Esophagus muscularis mucosa (tissue), 4 donors: ENCODE measurements around the gene SSR1. TPM values are rescaled to one million over a fixed set of nuclear protein-coding genes. Genes with fewer than 3 reads are reported as not detected.

Source experiments
- DNase-seq: peaks from one replicate; pipeline ENCODE4 v3.0.0-alpha.2; 2017; ENCODE audit errors: extremely low spot score
- H3K27ac ChIP-seq, 4 donors: fragments of 200-600 bp; sonication (generic); replicated peaks in 1 of 4; 1 replicate in 3 of 4; 2 replicates in 1 of 4; pipeline ENCODE4 v1.5.1; 2016 to 2019; ENCODE audit warnings: mild to moderate bottlenecking in 1 of 4
- H3K27me3 ChIP-seq, 4 donors: fragments of 200-600 bp; sonication (generic); one replicate each; pipeline versions ENCODE4 v1.5.1 to v1.6.0; 2016 to 2019
- H3K36me3 ChIP-seq, 4 donors: fragments of 200-600 bp; sonication (generic); one replicate each; pipeline ENCODE4 v1.5.1; 2016 to 2019
- H3K4me1 ChIP-seq, 4 donors: fragments of 200-600 bp; sonication (generic); one replicate each; pipeline ENCODE4 v1.5.1; 2016 to 2019
- H3K4me3 ChIP-seq, 4 donors: fragments of 200-600 bp; sonication (generic); 1 replicate in 2 of 4; 2 replicates in 2 of 4; pipeline ENCODE4 v1.5.1; 2016 to 2019; ENCODE audit warnings: mild to moderate bottlenecking in 4 of 4, moderate library complexity in 1 of 4
- H3K9me3 ChIP-seq, 4 donors: fragments of 200-600 bp; sonication (generic); 1 replicate in 3 of 4; 2 replicates in 1 of 4; pipeline ENCODE4 v1.5.1; 2016 to 2019
- CTCF ChIP-seq, 3 experiments: fragments of 200-600 bp in 2 of 3; fragments of 450-650 bp in 1 of 3; sonication (generic) in 2 of 3; IDR thresholded peaks; one replicate each; pipeline ENCODE4 v1.5.1; 2017 to 2019; ENCODE audit warnings: antibody characterized with exemption in 3 of 3, mild to moderate bottlenecking in 2 of 3, moderate library complexity in 1 of 3
- EP300 ChIP-seq: sonication (generic); formaldehyde crosslinking; IDR thresholded peaks from one replicate; pipeline ENCODE4 v1.6.1; 2017; ENCODE audit warnings: antibody characterized with exemption
- POLR2A ChIP-seq: fragments of 450-650 bp; IDR thresholded peaks from one replicate; pipeline ENCODE4 v1.6.1; 2017; ENCODE audit warnings: antibody characterized with exemption, moderate library complexity, mild to moderate bottlenecking, low read depth
- POLR2AphosphoS5 ChIP-seq, 2 donors: sonication (generic); formaldehyde crosslinking; IDR thresholded peaks; one replicate each; pipeline ENCODE4 v1.6.1; 2017; ENCODE audit warnings: antibody characterized with exemption in 2 of 2
- WGBS: methylation state at CpG from one replicate; pipeline ENCODE4 v1.1.5; 2018; 5-methylcytosine and 5-hydroxymethylcytosine counted together
- intact Hi-C: fragments of 100-400 bp; cut with DNase I; formaldehyde crosslinking; loops from one replicate; pipeline ENCODE4 v1.15.1; 2023
- total RNA-seq, 4 donors: library from RNA; depleted of rRNA; stranded (reverse); fragments of >200 nt; gene quantifications; one replicate each; pipeline versions ENCODE4 v1.1.0 to v1.2.1, GENCODE V29; 2016

SSR1 gene
- total RNA-seq, 4 donors from 2014 or later: 29.5 to 41.3 (median 34.2) TPM

- no peak for DNase-seq
- Histone ChIP-seq H3K27ac (no peak overlapping the region), H3K36me3 (peaks cover 26 to 99% (median 80%) of the 10 kb centered on the region in 4 donors), H3K9me3 (no peaks in the 10 kb centered on the region), H3K4me1 (no peaks in the 10 kb centered on the region), H3K27me3 (no peaks in the 10 kb centered on the region), H3K4me3 (no peak overlapping the region)
- TF ChIP-seq POLR2A: no peak
- no peak for TF ChIP-seq EP300
- TF ChIP-seq CTCF (IDR thresholded peaks at IDR 0.05): no peak
- TF ChIP-seq POLR2AphosphoS5 (IDR thresholded peaks at IDR 0.05): no peak
- WGBS: 94% methylated on average over 3 of the region's 3 CpGs
- intact Hi-C loops: no loop called here
Observed at GRCh38 chr6:7295916-7296315, 17.1 kb downstream of the SSR1 start.

GRCh38 chr6:7292596-7293255 is 20.3 kb downstream of the SSR1 start:
- Histone ChIP-seq H3K9me3 (no peaks in the 10 kb centered on the region), H3K4me1 (no peaks in the 10 kb centered on the region), H3K27ac (no peak overlapping the region), H3K4me3 (no peak overlapping the region), H3K27me3 (no peaks in the 10 kb centered on the region), H3K36me3 (peaks cover 22 to 98% (median 76%) of the 10 kb centered on the region in 4 donors)
- 92% methylated on average over 6 of the region's 6 CpGs for WGBS
- TF ChIP-seq EP300: no peak
- TF ChIP-seq CTCF (IDR thresholded peaks at IDR 0.05): no peak
- no peak for TF ChIP-seq POLR2A
- TF ChIP-seq POLR2AphosphoS5 (IDR thresholded peaks at IDR 0.05): no peak
- no peak for DNase-seq
- intact Hi-C loops: no loop called here

- Histone ChIP-seq H3K27me3 (no peaks in the 10 kb centered on the region), H3K4me1 (no peaks in the 10 kb centered on the region), H3K27ac (no peak overlapping the region), H3K36me3 (peaks cover 30 to 96% (median 68%) of the 10 kb centered on the region in 4 donors), H3K4me3 (no peak overlapping the region), H3K9me3 (no peaks in the 10 kb centered on the region)
- intact Hi-C loops: no loop called here
- 94% methylated on average over 1 of the region's 1 CpG for WGBS
- TF ChIP-seq POLR2A (no peak), POLR2AphosphoS5 (IDR thresholded peaks at IDR 0.05) (no peak), EP300 (no peak), CTCF (IDR thresholded peaks at IDR 0.05) (no peak)
- DNase-seq: no peak
Observed at GRCh38 chr6:7290079-7290478, 22.9 kb downstream of the SSR1 start.

GRCh38 chr6:7285416-7285815 is 27.6 kb downstream of the SSR1 start:
- intact Hi-C loops: loop anchor here (10.0 kb wide), 1 partner anchor 109 kb away; no protein-coding TSS in a partner anchor
- Histone ChIP-seq H3K36me3 (peaks cover 19 to 69% (median 40%) of the 10 kb centered on the region in 4 donors), H3K4me1 (no peaks in the 10 kb centered on the region), H3K27ac (no peak overlapping the region), H3K9me3 (no peaks in the 10 kb centered on the region), H3K27me3 (no peaks in the 10 kb centered on the region), H3K4me3 (no peak overlapping the region)
- TF ChIP-seq POLR2A (no peak), EP300 (no peak), CTCF (IDR thresholded peaks at IDR 0.05) (no peak), POLR2AphosphoS5 (IDR thresholded peaks at IDR 0.05) (no peak)
- 90% methylated on average over 5 of the region's 6 CpGs for WGBS
- DNase-seq: no peak
